ENCODE measurements around the gene NINL. TPM values are rescaled to one million over a fixed set of nuclear protein-coding genes. Genes with fewer than 3 reads are reported as not detected.

NINL gene
- total RNA-seq, 1 experiment from 2014 or later, result 1.2 TPM

- H3K4me3 Mint-ChIP-seq (ENCODE audit: unreplicated experiment), result no peak overlapping the region
- ChIA-PET POLR2A (interaction anchor here (0.7 to 1.6 kb wide), 4 partner anchors 10 to 30 kb away, joined by 3 to 6 read pairs (median 4); no protein-coding TSS in a partner anchor), CTCF (interaction anchor here (0.6 to 3.4 kb wide), 7 partner anchors 24 to 422 kb away, joined by 3 to 12 read pairs (median 4); no protein-coding TSS in a partner anchor)
- H3K9me3 Mint-ChIP-seq (ENCODE audit: unreplicated experiment), result no peaks in the 10 kb centered on the region
- DNase-seq (ENCODE audit: unreplicated experiment), result peak; percentile 87
- no peak overlapping the region for H3K27ac Mint-ChIP-seq (ENCODE audit: low read depth, unreplicated experiment)
- no peak for TF ChIP-seq CTCF (IDR thresholded peaks at IDR 0.05; ENCODE audit: unreplicated experiment)
- no TSS peak for BruUV-seq (replicated peaks)
- H3K4me1 Mint-ChIP-seq (ENCODE audit: insufficient read depth, unreplicated experiment), result peaks cover 12% of the 10 kb centered on the region
- no peaks in the 10 kb centered on the region for H3K36me3 Mint-ChIP-seq (ENCODE audit: insufficient read depth, unreplicated experiment)
- no peaks in the 10 kb centered on the region for H3K27me3 Mint-ChIP-seq (ENCODE audit: insufficient read depth, unreplicated experiment)
- intact Hi-C loops (cut with micrococcal nuclease), result no loop called here
These were observed 77.1 kb downstream of the NINL start for GRCh38 chr20:25508083-25508770.

- no peaks in the 10 kb centered on the region for H3K36me3 Mint-ChIP-seq (ENCODE audit: insufficient read depth, unreplicated experiment)
- H3K27me3 Mint-ChIP-seq (ENCODE audit: insufficient read depth, unreplicated experiment), result no peaks in the 10 kb centered on the region
- no peak overlapping the region for H3K27ac Mint-ChIP-seq (ENCODE audit: low read depth, unreplicated experiment)
- ChIA-PET CTCF (interaction anchor here (0.6 to 3.4 kb wide), 6 partner anchors 25 to 422 kb away, joined by 3 to 12 read pairs (median 4); no protein-coding TSS in a partner anchor), POLR2A (interaction anchor here (0.7 to 1.6 kb wide), 3 partner anchors 10 to 19 kb away, joined by 3 to 4 read pairs (median 3); no protein-coding TSS in a partner anchor)
- H3K9me3 Mint-ChIP-seq (ENCODE audit: unreplicated experiment), result no peaks in the 10 kb centered on the region
- no peak for DNase-seq (ENCODE audit: unreplicated experiment)
- no TSS peak for BruUV-seq (replicated peaks)
- TF ChIP-seq CTCF (IDR thresholded peaks at IDR 0.05; ENCODE audit: unreplicated experiment), result no peak
- H3K4me3 Mint-ChIP-seq (ENCODE audit: unreplicated experiment), result no peak overlapping the region
- intact Hi-C loops (cut with micrococcal nuclease), result no loop called here
- H3K4me1 Mint-ChIP-seq (ENCODE audit: insufficient read depth, unreplicated experiment), result peaks cover 12% of the 10 kb centered on the region
These were observed 77.8 kb downstream of the NINL start for GRCh38 chr20:25507385-25508082.

- no peak for TF ChIP-seq CTCF (IDR thresholded peaks at IDR 0.05; ENCODE audit: unreplicated experiment)
- ChIA-PET POLR2A (interaction anchor here (0.6 kb wide), 1 partner anchor 18 kb away, joined by 3 read pairs; no protein-coding TSS in a partner anchor), CTCF (interaction anchor here (0.6 kb wide), 1 partner anchor 49 kb away, joined by 3 read pairs; no protein-coding TSS in a partner anchor)
- no TSS peak for BruUV-seq (replicated peaks)
- Mint-ChIP-seq H3K27me3 (ENCODE audit: insufficient read depth, unreplicated experiment) (no peaks in the 10 kb centered on the region), H3K36me3 (ENCODE audit: insufficient read depth, unreplicated experiment) (no peaks in the 10 kb centered on the region), H3K27ac (ENCODE audit: low read depth, unreplicated experiment) (no peak overlapping the region), H3K4me3 (ENCODE audit: unreplicated experiment) (no peak overlapping the region), H3K4me1 (ENCODE audit: insufficient read depth, unreplicated experiment) (peaks cover 12% of the 10 kb centered on the region), H3K9me3 (ENCODE audit: unreplicated experiment) (no peaks in the 10 kb centered on the region)
- intact Hi-C loops (cut with micrococcal nuclease), result no loop called here
- no peak for DNase-seq (ENCODE audit: unreplicated experiment)
These were observed 80.8 kb downstream of the NINL start for GRCh38 chr20:25504366-25505135.
